Right cardiac atrium (tissue), 5 donors: ENCODE data around the gene ELAVL1. TPM values are rescaled to one million over a fixed set of nuclear protein-coding genes. Genes with fewer than 3 reads are reported as not detected.
"Not testable (repeated sequence)": the region's sequence is repeated elsewhere in the genome, so short reads cannot be mapped to it uniquely, and the experiment has no call there.

Experiments
- ATAC-seq, 2 donors: fragments of 200-7000 bp; cut with Tn5 transposase; one replicate each; pipeline versions ENCODE4 v1.8.0 to v1.9.1; 2020; ENCODE audit warnings: moderate library complexity in 2 of 2, mild to moderate bottlenecking in 1 of 2
- DNase-seq, 3 donors: peaks; one replicate each; pipeline ENCODE4 v3.0.0-alpha.2; 2020
- H3K27ac ChIP-seq: one replicate; pipeline ENCODE4 v1.5.1; 2013; ENCODE audit warnings: mild to moderate bottlenecking, low read length, control low read depth, moderate library complexity
- H3K27me3 ChIP-seq: one replicate; pipeline ENCODE4 v1.6.1; 2013; ENCODE audit not compliant: control insufficient read depth, insufficient read depth
- H3K4me1 ChIP-seq: one replicate; pipeline ENCODE4 v1.6.1; 2013; ENCODE audit warnings: low read length; ENCODE audit not compliant: control insufficient read depth, insufficient read depth
- H3K4me3 ChIP-seq: one replicate; pipeline ENCODE4 v1.5.1; 2013; ENCODE audit warnings: low read length, control low read depth
- H3K9me3 ChIP-seq: one replicate; pipeline ENCODE4 v1.6.1; 2013; ENCODE audit warnings: low read length; ENCODE audit not compliant: control insufficient read depth
- WGBS: extraction: QIAGEN DNeasy Blood & Tissue Kit; methylation state at CpG from one replicate; pipeline ENCODE4 v1.1.7; 2013; 5-methylcytosine and 5-hydroxymethylcytosine counted together
- intact Hi-C, 4 donors: fragments of 100-400 bp; cut with DNase I; formaldehyde crosslinking; loops; one replicate each; pipeline versions ENCODE4 v1.11.0 to v1.14.0; 2022 to 2023
- polyA plus RNA-seq: library from polyadenylated mRNA; stranded (reverse); fragments of 200-250 nt; gene quantifications from one replicate; pipeline ENCODE4 v1.2.3, GENCODE V29; 2013
- total RNA-seq, 4 donors: library from RNA; stranded (reverse); fragmentation: NEBNext Ultra II Directional; extraction: Animal tissue kit (Norgen Biotek cat#: 25700); gene quantifications; one replicate each; pipeline ENCODE4 v1.2.1, GENCODE V29; 2021
- donor health status: healthy with polysubstance abuse.
- donor health status: DM: no; HTN: yes; CAD: no.
- donor health status: DM: no; HTN: no; CAD: no.
- donor health status: DM: no; HTN: yes; CAD: no; lungs with severe emphysema.
- donor health status: DM: yes; HTN: yes; CAD: no.

The ELAVL1 gene
- total and polyA plus RNA-seq, 5 donors: 28.4 to 67.5 (median 64.2) TPM

DNA sequence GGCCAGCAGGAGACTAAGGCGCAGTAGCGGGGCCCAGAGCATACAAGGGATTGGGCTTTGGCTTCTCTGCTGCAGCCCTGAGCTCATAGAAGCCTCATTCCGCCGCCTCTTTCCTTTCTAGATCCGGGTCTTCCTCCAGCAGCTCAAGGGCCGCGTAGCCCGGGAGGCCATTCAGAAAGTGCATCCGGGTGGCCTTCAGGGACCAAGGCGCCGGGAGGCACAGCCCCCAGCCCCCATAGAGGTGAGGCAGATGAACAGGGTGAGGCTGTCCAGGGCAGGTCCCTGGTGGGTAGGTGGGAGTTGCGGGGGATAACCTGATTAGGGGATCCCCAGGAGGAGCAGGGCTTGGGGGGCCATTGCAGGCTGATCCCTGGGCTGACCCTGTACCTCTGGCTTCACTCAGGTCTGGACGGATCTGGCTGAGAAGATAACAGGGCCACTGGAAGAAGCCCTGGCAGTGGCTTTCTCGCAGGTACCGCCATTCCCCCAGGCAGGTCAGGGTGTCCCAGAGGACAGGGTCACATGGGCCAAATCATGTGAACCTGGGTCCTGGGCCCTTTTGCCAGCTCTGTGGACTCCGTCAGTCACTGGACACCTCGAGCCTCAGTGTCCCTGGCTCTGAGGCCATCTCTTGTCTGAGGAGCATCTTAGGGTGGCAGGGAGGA is 84.0 kb downstream of the ELAVL1 start:
- Histone ChIP-seq H3K27ac (peak overlapping the region; percentile 58), H3K4me3 (peak overlapping the region; percentile 21), H3K27me3 (no peaks in the 10 kb centered on the region), H3K9me3 (no peaks in the 10 kb centered on the region), H3K4me1 (peaks cover 2% of the 10 kb centered on the region)
- DNase-seq (peak in 2 of 3 donors; percentile 27 to 75), ATAC-seq (peak in 1 of 2 donors; percentile 0)
- intact Hi-C loops: no loop called here
- 51% methylated on average over 17 of the region's 17 CpGs for WGBS

DNA sequence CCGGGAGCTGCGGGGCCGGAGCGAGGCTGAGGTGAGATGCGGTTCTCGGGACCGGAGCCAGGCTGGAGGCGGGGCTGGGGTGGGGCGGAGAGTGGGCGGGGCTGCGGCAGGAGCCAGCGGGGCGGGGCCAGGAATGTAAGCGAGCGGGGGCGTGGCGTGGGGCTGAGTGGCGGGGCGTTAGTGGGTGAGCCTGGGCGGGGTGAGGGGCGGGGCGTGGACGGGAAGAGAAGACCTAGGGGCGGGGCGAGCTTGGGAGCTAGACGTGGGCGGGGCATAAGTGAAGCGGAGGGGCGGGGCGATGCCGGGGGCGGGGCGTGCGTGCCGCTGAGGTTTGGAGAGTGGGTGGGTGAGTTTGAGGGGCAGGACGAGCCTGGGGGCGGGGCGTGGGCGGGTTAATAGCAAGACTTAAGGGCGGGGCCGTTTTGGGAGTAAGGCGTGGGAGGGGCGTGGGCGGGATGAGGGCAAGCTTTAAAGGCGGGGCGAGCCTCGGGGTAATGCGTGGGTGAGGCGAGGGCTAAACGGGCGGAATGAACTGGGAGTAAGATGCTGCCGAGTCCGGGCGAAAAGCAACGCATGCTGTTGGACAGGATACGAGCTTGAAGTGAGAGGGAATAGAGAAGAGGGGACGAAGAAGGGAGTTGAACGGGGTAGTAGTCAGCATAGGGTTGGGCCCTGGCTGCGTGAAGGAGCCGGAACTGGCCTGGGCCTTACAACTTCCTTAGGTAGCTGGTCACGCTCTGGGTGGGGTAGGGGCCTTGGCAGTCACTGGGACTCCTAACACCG is 84.7 kb downstream of the ELAVL1 start:
- H3K27ac ChIP-seq: peak overlapping the region; percentile 89
- ATAC-seq (peak; percentile 88), DNase-seq (peak; percentile 100)
- H3K27me3 ChIP-seq: no peaks in the 10 kb centered on the region
- intact Hi-C loops: no loop called here
- no peaks in the 10 kb centered on the region for H3K9me3 ChIP-seq
- peak overlapping the region; percentile 89 for H3K4me3 ChIP-seq
- 2% methylated on average over 62 of the region's 62 CpGs for WGBS
- H3K4me1 ChIP-seq: peaks cover 2% of the 10 kb centered on the region

DNA sequence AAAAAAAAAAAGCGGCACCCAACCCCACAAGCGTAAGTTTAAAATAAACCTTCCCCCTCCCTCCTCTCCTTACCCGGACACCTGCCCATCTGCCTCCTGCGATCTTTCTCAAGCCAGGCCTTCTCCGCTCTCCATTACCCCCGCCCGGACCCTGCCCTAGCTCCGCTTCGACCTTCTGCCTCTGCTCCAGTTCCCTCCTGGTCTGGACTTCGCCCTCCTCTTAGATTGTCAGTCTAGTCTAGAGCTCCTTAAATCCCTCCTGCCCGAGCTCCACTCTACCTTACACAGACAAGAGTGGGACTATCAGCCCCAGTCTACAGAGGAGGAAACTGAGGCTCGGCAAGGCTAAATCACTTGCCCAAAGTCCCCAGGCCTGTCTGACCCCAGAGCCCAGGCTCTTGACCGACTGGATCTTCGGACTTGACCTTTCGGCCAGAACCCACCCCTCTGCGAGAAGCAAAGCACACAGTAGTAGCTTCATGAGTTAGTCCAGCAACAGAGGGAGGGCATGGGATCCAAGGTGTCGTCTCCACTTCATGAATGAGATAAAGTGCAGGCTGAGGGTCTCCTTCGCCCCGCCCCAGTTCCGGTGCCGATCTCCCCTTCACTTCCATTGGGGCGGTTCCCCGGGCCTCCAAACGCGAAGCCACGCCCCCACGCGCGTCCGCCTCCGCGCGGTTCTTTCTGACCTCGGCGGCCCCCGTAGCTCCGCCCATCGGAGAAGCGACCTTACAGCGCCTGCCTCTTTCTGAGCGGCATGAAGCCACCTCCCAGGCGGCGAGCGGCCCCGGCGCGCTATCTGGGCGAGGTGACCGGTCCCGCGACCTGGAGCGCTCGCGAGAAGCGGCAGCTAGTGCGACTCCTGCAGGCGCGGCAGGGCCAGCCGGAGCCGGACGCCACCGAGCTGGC is 85.6 kb downstream of the ELAVL1 start, which contains the start of gene SNAPC2:
Gene SNAPC2, plus strand, starts transcription at position 729 of the 909 bp plus-strand sequence. Its CDS starts 29 bp downstream, at position 758.
- peak; percentile 98 to 99 (median 99) for DNase-seq
- intact Hi-C loops: no loop called here
- 9% methylated on average over 62 of the region's 62 CpGs for WGBS
- H3K27ac ChIP-seq: peak within 1 kb of the TSS; percentile 89
- no peaks in the 10 kb centered on the region for H3K27me3 ChIP-seq
- ATAC-seq: peak; percentile 73 to 76
- H3K4me3 ChIP-seq: peak within 1 kb of the TSS; percentile 89
- no peaks in the 10 kb centered on the region for H3K9me3 ChIP-seq
- H3K4me1 ChIP-seq: peaks cover 2% of the 10 kb centered on the region

DNA sequence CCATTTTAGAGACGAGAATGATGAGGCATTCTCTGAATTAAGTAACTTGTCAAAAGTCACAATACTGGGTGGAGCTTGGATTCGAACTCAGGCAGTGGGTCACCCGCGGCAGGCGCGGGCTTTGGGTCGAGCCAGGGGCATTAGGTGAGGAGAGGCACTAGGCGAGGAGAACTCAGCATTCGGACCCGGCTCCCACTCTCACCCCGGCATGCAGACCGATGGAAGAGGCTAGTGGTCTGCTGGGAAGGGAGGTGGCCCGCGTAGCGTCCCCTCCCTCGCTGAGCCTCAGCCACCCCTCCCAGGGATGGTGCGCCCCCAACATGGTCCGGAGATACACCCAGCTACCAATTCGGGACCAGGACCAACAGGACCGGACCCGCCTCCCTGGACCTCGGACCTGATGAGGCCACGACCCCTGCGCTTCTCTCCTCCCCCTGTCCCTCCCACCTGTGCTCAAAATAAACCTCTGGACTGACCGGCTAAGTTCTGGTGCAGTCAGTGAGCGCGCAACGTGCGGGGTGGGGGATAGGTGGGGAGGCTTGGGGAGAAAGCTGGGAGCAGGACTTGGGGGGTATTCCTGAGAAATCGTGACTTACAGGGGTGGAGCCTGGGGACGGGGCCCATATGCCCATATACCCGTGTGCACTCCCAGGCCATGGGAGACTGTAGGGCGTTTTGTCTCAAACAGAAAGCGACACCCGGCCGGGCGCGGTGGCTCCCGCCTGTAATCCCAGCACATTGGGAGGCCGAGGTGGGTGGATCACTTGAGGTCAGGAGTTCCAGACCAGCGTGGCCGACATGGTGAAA is 86.6 kb downstream of the ELAVL1 start:
- peaks cover 2% of the 10 kb centered on the region for H3K4me1 ChIP-seq
- no peak overlapping the region for H3K4me3 ChIP-seq
- WGBS: 42% methylated on average over 42 of the region's 42 CpGs
- DNase-seq: peak; percentile 31 to 71 (median 58)
- no peak for ATAC-seq
- intact Hi-C loops: no loop called here
- H3K27ac ChIP-seq: no peak overlapping the region
- no peaks in the 10 kb centered on the region for H3K9me3 ChIP-seq
- H3K27me3 ChIP-seq: no peaks in the 10 kb centered on the region

DNA sequence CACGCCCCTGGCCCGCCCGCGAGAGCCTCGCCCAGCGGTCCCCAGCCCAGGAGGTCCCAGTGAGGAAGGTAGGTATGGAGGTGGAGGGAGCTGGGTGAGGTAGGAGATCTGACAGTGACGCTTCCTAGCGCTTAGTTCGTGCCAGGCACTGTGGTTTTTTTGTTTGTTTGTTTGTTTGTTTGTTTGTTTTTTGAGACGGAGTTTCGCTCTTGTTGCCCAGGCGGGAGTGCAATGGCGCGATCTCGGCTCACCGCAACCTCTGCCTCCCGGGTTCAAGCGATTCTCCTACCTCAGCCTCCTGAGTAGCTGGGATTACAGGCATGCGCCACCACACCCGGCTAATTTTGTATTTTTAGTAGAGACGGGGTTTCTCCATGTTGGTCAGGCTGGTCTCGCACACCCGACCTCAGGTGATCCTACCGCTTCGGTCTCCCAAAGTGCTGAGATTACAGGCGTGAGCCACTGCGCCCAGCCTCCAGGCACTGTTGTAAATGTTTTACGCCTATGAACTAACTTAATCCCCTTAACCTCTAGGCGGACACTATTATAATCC is 87.3 kb downstream of the ELAVL1 start:
- H3K27me3 ChIP-seq, H3K9me3 ChIP-seq, intact Hi-C loops, H3K4me3 ChIP-seq, H3K27ac ChIP-seq, ATAC-seq, H3K4me1 ChIP-seq: not testable (repeated sequence)
- WGBS: 28% methylated on average over 29 of the region's 29 CpGs
- DNase-seq: peak in 1 of 3 donors; percentile 39

DNA sequence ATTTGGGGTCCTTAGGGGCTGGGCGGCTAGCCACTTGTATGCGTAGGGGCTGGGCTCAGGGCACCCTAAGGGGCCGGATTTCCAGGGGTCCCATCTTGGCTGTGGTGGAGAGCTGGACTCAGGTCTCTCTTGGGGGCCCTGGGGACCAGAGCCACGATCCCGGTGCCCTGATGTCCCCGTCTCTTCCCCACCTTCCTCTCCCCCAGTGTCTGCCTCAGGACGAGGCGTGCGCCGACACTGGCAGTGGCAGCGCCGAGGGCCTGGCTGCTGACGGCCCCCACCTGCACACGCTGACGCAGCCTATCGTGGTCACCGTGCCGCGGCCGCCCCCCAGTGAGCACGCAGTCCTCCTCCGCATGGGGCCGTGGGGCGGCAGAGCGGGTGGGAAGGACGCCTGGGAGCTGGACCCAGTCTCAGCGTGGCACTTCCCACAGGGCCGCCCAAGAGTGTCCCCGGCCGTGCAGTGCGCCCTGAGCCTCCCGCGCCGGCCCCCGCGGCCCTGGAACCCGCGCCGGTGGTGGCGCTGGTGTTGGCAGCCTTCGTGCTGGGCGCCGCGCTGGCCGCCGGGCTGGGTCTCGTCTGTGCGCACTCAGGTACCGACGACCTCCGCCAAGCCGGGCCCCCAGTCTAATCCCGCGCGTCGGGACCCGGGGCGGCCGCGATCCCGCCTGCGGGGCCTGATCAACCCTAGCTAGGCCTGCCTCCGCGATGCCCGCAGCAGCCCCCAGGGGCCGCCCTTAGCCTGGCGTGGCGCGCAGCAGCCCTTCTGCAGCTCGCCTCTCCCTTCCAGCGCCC is 88.0 kb downstream of the ELAVL1 start:
- Histone ChIP-seq H3K27me3 (no peaks in the 10 kb centered on the region), H3K4me3 (peak overlapping the region; percentile 3), H3K9me3 (no peaks in the 10 kb centered on the region), H3K27ac (peak overlapping the region; percentile 17), H3K4me1 (peaks cover 2% of the 10 kb centered on the region)
- DNase-seq (peak; percentile 49 to 88 (median 80)), ATAC-seq (no peak)
- intact Hi-C loops: no loop called here
- 1% methylated on average over 71 of the region's 71 CpGs for WGBS

DNA sequence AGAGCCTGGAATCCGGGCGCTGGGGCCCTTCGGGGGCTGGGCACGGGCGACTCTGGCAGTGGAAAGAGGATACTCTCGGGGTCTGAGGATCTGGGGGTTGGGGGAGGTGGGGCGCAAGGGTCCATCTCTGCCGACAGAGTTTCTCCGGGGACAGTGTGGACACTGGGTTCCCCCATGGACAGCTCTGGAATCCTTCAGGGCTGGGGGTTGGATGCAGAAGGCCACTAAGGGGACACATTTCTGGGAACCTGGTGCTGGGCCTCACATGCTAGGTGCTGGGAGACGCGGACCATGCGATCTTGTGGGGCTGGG is 88.5 kb downstream of the ELAVL1 start:
- 4% methylated on average over 12 of the region's 12 CpGs for WGBS
- intact Hi-C loops: no loop called here
- Histone ChIP-seq H3K27me3 (no peaks in the 10 kb centered on the region), H3K4me3 (peak overlapping the region; percentile 19), H3K9me3 (no peaks in the 10 kb centered on the region), H3K27ac (peak overlapping the region; percentile 17), H3K4me1 (peaks cover 2% of the 10 kb centered on the region)
- no peak for DNase-seq
- no peak for ATAC-seq

DNA sequence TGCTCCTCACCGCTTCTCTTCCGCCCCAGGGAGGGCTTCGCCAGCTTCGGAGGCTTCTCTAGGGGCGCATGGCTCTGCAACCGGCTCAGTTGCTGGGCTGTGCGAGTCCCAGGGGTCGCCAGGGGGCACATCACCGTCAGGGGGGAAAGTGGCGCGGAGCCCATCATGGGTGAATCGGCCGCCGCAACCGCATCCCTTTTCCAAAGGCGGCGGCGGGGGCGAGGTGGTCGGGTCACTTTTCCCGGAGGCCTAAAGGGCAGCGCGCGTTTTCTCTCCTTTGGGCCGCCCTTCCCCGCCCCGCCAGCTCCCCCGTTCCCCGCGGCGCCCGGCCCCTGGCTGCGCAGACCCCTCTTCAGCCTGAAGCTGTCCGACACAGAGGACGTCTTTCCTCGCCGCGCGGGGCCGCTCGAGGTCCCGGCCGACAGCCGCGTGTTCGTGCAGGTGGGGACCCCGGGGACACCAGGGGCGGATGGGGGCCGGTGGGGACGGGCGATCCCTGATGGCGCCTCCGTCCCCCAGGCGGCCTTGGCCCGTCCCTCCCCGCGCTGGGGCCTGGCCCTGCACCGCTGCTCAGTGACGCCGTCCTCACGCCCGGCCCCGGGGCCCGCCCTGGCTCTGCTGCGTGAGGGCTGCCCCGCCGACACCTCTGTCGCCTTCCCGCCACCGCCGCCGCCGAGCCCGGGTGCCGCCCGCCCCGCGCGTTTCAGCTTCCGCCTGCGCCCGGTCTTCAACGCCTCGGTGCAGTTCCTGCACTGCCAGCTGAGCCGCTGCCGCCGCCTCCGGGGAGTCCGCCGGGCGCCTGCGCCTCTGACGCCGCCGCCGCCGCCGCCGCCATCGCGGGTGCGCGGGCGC is 89.1 kb downstream of the ELAVL1 start:
- intact Hi-C loops: no loop called here
- under 1% methylated on average over 104 of the region's 104 CpGs for WGBS
- Histone ChIP-seq H3K4me1 (no peaks in the 10 kb centered on the region), H3K9me3 (no peaks in the 10 kb centered on the region), H3K4me3 (peak overlapping the region; percentile 19), H3K27ac (no peak overlapping the region), H3K27me3 (no peaks in the 10 kb centered on the region)
- ATAC-seq (no peak), DNase-seq (peak; percentile 30 to 71 (median 59))
